GM21723 (cell line): ENCODE data around the gene TXNDC15.
A peak's percentile ranks its signal among the peaks of the same experiment; 100 is the strongest.
"Not testable (repeated sequence)": the region's sequence is repeated elsewhere in the genome, so short reads cannot be mapped to it uniquely, and the experiment has no call there.

Experiments used
- ATAC-seq: cut with Tn5 transposase; IDR thresholded peaks from one replicate; pipeline ENCODE4 v1.9.1; 2021; ENCODE audit warnings: mild to moderate bottlenecking, moderate library complexity; ENCODE audit not compliant: unreplicated experiment

TXNDC15 gene

DNA sequence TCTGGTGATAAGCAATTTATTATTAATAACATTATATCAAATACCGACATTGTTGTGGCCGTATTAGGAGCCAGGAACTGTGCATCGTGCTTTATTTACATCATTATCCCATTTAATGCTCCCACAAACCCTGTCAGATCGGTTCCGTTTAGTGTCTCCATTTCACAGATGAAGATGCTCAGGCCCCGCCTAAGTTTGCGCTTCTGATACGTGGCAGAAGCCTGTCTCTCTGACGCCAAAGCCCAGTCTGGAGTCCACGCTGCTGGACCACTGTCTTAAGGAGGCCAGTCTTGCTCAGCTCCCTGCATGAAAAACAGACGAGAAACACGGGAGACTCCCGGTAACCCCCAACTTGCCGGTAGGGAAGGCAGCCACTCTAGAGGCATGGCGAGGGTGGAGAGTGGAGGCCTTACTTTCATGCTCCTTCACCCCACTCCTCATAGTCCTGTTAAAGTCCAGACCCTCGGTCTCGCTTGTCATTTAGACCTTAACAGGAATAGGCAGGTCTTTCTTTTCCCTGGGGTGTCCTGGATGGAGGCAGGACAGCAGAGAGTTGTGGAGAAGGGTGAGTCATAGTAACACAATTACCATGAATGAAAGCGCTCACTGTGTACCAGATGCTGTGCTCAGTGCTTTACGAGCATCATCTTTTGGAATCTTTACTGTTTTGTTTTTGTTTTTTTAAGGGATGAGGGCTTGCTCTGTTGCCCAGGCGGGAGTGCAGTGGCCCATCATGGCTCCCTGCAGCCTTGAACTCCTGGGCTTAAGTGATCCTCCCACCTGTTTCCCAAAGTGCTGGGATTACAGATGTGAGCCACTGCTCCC lies 872 bp downstream of the TXNDC15 start:
- ATAC-seq = peak; percentile 52

DNA sequence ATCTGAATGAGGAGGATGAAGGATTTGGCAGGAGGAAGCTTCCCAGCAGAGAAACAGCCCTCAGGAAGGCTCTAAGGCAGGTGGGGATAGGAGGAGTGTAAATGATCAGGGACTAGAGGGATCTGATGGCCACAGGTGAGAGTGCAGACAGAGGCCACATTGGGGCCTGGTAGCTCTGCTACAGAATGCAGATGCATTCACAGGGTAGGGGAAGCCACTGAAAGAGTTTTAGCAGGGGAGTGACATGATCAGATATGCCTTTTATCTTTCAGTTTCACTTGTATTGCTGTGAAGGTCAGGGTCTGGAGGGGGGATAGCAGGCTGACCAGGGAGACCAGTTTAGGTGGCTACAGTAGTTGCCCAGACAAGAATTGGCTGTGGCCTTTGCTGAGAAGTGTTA lies 3.0 kb downstream of the TXNDC15 start:
- ATAC-seq = no peak

DNA sequence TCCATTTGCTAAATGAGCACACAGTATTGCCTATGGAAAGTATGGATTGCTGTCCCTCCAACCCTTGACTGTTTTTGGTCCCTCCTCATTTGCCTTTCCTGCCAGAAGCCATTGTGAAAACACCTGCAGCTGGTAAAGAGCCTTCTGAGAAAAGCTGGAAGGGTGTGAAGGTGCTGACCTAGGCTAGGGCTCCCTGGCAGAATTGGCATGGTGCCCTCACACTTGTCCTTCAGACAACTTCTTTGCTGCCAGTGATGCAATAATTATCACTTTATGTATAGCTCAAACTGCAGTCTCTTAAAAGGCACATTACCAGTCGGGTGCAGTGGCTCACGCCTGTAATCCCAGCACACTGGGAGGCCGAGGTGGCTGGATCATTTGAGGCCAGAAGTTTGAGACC lies 4.2 kb downstream of the TXNDC15 start:
- ATAC-seq = no peak

DNA sequence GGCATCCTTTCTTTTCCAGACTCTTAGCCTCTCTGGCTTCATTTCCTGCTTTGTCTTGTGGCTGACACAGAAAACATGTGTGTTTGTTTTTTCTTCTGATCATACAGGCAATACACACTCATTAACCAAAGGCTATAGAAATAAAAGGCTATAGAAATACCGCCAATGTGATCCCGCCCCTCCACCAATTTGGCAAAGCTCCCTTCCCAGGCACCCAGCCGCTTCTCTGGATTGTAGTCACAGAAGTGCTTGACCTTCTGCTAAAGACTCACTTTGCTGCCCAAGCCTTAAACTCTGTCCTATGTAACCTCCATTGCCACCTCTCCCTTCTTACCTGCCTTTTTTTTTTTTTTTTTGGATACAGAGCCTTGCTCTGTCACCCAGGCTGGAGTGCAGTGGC lies 5.3 kb downstream of the TXNDC15 start:
- ATAC-seq = no peak

DNA sequence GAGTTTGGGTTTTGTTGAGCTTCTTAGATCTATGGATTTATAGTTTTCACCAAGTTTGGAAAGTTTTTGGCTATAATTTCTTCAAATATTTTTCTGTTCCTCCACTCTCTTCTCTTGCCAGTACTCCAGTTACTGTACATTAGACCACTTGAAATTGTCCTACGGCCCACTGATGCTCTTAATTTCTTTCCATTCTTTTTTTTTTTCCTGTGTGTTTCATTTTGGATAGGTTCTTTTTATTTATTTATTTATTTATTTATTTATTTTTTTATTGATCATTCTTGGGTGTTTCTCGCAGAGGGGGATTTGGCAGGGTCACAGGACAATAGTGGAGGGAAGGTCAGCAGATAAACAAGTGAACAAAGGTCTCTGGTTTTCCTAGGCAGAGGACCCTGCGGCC lies 6.8 kb downstream of the TXNDC15 start:
- ATAC-seq = not testable (repeated sequence)

DNA sequence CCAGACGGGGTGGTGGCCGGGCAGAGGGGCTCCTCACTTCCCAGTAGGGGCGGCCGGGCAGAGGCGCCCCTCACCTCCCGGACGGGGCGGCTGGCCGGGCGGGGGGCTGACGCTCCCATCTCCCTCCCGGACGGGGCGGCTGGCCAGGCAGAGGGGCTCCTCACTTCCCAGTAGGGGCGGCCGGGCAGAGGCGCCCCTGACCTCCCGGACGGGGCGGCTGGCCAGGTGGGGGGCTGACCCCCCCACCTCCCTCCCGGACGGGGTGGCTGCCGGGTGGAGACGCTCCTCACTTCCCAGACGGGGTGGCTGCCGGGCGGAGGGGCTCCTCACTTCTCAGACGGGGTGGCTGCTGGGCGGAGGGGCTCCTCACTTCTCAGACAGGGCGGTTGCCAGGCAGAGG lies 7.5 kb downstream of the TXNDC15 start:
- ATAC-seq = not testable (repeated sequence)

DNA sequence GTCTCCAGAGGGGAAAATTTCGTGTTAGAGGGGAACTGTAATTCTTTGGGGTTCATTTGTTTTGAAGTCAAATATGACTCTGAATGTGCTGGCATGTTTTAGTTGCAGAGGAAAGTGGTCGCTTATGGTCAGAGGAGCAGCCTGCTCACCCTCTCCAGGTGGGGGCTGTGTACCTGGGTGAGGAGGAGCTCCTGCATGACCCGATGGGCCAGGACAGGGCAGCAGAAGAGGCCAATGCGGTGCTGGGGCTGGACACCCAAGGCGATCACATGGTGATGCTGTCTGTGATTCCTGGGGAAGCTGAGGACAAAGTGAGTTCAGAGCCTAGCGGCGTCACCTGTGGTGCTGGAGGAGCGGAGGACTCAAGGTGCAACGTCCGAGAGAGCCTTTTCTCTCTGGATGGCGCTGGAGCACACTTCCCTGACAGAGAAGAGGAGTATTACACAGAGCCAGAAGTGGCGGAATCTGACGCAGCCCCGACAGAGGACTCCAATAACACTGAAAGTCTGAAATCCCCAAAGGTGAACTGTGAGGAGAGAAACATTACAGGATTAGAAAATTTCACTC lies 13.5 kb downstream of the TXNDC15 start:
- ATAC-seq = no peak

DNA sequence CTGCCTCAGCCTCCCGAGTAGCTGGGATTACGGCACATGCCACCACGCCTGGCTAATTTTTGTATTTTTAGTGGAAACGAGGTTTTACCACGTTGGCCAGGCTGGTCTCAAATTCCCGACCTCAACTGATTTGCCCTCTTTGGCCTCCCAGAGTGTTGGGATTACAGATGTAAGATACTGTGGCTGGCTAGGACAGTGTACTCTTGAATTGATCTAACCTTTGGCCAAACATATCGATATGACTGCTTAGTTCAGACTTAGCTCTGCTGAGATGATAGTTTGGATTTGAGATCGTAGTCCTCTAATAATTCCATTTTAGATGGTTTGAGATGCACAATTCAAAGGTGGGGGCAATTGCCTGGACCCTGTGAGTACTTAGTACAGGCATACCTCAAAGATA lies 15.2 kb downstream of the TXNDC15 start:
- ATAC-seq = no peak

DNA sequence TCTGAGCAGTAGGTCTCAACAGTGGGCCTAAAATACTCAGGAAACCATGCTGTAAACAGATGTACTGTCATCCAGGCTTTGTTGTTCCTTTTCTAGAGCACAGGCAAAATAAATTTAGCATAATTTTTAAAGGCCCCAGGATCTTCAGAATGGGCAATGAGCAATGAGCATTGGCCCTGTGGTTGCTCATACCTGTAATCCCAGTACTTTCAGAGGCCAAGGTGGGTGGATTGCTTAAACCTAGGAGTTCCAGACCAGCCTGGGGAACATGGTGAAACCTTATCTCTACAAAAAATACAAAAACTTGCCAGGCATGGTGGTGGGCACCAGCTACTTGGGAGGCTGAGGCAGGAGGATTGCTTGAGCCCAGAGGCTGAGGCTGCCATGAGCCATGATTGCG lies 17.3 kb downstream of the TXNDC15 start:
- no peak for ATAC-seq

DNA sequence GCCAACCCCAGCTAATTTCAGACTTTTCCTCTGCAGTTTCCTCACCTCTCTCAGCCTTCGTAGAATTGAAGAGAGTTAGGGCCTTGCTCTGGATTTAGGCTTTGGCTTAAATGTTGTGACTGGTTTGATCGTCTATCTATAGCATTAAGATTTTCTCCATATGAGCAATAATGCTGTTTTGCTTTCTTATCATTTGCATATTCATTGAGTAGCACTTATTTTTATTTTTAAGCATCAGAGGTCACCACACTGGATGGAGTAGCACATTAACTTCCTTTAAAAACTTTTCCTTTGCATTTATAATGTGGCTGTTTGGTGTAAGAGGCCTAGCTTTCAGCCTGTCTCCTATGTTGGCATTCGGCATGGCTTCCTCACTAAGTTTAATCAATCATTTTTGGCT lies 18.1 kb downstream of the TXNDC15 start:
- no peak for ATAC-seq

DNA sequence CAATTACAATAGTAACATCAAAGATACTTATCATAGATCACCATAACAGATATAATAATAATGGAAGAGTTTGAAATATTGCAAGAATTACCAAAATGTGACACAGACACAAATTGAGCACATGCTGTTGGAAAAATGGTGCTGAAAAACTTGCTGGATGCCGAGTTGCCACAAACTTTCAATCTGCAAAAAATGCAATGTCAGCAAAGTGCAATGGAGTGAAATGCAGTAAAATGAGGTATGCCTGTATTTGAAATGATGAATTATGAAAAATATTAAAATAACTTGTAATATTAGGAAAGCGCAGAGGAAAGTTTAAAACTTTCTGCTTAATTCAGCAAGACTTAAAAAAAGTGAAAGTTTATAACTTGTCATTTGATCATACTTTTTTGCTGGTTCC lies 18.8 kb downstream of the TXNDC15 start:
- ATAC-seq = no peak

DNA sequence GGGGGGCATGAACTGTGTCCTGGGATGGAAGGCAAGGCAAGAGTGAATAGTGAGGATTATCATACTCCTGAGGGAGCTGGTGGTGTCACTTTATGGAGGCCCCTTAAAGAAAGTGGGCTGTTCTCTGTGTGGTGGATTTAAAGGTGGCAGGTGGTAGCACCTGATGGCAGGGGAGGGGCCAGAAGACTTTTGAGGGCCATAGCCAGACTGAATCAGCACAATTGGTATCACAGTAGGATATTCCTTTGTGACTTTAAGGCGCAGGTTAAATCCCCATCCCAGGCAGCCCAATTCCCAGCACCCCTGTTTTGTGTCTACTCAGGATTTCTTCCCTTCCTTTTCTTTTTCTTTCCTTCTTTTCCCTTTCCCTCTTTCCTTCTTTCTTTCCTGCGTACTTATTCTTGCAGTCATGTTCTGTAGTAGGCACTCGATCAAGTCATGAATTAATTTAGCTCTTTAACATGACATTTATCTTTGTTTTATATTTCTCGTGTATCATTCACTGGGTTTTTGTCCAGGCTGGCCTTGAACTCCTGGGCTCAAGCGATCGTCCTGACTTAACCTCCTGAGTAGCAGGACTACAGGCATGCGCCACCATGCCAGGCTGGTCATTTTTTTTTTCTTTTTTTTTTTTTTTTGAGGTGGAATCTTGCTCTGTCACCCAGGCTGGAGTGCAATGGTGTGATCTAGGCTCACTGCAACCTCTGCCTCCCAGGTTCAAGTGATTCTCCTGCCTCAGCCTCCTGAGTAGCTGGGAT lies 19.8 kb downstream of the TXNDC15 start:
- ATAC-seq = no peak

DNA sequence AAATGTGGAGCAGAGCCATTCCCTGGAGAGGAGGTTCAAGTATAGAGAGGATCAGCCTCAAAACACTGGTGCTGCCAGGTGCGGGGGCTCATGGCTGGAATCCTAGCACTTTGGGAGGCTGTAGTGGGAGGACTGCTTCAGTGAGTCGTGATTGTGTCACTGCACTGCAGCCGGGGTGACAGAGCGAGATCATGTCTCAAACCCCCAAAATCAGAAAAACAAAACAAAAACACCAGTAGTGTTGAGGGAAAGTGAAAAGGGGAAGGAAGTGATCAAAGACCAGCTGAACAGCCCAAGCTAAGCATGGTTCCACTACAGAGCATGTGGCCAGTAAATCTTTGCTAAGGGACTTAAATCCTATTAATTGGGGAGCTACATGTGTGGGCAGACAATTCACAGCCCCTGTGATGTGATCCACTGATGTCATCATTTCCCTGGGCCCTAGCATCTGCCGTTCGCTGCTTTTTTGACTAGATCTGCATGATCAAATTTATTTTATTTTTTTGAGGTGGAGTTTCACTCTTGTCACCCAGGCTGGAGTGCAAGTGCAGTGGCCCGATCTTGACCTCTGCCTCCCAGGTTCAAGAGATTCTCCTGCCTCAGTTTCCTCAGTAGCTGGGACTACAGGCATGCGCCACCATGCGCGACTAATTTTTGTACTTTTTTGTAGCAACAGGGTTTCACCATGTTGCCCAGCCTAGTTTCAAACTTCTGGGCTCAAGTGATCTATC lies 28.1 kb downstream of the TXNDC15 start:
- ATAC-seq = peak; percentile 33

DNA sequence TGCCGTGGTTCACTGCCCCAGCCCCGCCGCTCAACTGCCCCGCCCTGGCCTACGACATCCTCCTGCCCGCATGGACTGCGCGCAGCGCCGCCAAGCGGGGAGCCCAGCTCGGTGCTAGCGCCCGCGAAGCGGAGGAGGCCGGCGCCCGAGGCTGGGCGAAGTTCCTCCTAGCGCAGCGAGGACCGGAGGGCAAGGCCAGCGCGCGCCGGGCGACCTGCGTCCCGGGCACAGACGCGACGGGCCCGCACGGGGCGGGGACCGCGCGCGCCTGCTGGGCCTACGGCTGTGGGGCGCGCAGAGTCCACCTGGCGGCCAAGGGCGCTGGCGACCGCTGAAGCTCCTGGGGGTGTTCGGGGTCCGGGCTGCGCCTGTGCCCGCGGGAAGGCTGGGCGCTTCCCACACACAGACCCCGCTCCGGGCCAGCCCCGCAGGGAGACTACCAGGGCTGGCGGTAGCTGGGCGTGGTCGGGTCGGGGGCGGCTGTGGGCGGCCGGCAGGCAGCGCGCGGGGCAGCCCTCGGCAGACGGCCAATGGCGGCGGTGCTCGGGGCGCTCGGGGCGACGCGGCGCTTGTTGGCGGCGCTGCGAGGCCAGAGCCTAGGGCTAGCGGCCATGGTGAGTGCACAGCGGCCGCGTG lies 30.6 kb downstream of the TXNDC15 start, which contains the start of gene PCBD2:
Gene PCBD2 (plus strand): TSS at position 522 of the 636 bp plus-strand sequence. CDS start 9 bp downstream, at position 531.
- peak; percentile 83 for ATAC-seq

DNA sequence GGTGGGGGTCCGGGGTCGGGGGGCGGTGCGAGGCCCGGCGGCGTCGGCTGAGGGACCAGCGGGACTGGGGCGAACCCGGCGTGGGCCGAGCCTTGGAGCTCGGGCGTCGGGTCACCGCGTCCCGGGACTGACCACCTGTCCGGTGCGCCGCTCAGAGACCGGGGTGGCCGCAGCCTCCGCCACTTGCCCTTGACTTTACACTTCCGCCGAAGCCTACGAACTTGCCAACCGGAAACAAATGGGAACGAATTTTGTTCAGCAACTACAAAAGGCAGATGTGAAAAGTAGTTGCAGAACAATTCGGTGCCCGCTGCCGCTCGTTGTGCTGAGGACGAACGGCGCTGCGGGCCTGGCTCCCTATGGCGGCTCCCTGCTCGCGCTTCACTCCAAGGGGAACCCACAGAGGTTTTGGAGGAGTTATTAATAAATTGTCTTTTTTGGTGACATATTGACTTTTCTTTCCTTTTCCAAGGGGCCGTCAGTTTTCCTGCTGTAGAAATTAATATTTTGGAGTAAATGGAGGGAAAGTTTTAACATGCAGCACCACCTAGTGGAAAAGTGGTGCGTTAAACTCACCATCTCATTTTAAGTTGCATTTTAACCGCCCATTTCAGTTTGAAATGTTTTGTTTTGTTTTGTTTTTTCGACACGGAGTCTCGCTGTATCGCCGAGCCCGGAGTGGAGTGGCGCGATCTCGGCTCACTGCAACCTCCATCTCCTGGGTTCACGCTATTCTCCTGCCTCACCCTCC lies 31.2 kb downstream of the TXNDC15 start:
- peak; percentile 32 for ATAC-seq

DNA sequence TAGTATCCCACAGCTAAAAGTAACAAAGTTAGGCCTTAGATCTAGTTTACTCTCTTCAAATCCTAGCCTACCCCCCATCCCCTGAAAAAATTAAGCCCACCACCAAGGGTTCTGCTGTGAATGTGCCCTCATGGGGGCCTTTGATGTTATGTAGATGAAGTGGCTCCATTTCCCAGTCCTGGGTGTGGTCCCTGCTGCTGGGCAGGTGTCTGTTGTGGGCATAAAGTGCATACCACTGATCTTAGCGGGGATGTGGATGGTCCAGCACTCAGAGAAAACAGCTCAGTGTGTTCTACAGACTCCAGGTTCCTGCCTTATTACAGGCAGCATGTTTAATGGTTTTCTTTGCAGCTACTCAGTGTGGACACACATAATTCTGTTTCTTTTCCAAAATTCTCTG lies 32.6 kb downstream of the TXNDC15 start:
- ATAC-seq = no peak

DNA sequence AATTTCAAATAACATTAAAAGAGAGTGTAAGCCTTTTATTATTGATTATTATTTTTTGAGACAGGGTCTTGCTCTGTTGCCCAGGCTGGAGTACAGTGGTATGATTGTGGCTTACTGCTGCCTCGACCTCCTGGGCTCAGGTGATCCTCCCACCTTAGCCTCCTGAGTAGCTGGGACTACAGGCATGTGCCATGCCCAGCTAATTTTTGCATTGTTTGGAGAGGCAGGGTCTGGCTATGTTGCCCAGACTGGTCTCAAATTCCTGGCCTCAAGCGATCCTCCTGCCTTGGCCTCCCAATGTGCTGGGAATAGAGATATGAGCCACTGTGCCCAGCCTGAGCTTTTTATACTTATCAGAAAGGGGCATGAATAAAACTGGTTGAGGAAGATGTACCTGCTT lies 36.6 kb downstream of the TXNDC15 start:
- ATAC-seq = not testable (repeated sequence)

DNA sequence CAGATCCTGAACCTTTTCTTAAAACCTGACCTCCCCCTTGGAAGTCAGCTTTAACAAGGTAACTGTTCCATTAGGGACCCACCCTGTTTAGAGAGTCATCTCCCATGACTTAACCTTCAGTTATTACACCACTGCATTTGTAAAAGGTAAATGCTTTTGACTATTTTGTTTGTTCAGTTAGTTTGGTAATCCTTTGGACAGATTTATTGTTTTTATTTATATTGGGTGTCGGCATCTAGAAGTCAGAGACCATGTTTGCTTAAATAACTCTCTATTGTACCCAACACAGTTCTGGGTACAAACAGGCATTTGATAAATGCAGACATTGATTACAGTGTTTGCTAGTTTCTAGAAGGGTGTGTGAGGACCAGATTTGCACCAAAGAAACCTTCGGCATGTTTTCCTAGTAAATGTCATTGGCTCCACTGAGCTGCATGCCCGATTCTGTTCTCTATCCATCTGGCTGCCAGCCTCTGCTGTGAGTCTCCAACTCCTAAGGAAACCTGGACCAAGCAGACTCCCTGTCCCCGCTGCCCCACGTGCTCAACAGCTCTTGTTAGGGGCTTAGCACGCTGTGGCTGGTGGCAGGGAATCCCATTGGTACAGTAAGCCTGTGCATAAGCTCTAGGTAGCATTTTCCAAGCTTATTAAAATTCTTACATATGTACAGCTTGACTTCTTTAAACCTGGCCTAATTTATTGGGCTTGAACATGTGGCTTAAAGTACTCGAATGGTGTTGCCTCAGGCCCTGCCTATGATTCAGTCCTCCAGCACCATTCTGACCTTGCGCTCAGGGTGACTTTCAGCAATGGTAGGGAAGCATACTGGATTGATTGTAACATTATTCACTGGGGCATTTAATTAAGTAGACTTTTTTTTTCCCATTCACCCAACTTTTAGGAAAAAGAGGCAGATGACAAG lies 37.4 kb downstream of the TXNDC15 start:
- ATAC-seq = no peak

DNA sequence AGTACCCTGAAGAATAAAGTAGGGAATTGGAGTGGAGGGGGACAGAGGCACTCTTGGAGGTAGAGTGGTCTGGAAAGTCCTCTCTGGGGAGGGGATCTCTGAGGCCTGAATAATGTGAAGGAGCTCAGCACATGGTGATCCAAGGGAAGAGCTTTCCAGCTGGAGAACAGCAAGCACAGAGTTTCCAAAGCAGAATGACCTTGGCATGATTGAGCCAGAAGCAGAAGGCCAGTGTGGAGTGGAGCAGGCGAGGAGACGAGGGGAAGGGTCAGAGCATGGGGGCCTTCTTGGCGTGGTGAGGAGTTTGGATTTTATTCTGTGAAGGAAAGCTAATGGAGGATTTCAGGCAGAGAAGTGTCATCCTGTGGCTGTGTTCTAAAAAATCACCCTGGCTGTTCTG lies 39.1 kb downstream of the TXNDC15 start:
- ATAC-seq = no peak
